Upper lobe of left lung (tissue), 6 donors: ENCODE data around the gene OBSCN. TPM values are rescaled to one million over a fixed set of nuclear protein-coding genes. Genes with fewer than 3 reads are reported as not detected.

Source experiments
- ATAC-seq, 2 donors: fragments of 200-7000 bp; cut with Tn5 transposase; one replicate each; pipeline ENCODE4 v1.9.1; 2022; ENCODE audit warnings: mild to moderate bottlenecking in 2 of 2, moderate library complexity in 2 of 2; ENCODE audit not compliant: low FRiP score in 2 of 2
- DNase-seq, 2 donors: peaks; one replicate each; pipeline ENCODE4 v3.0.0-alpha.2; 2019 to 2020
- H3K27ac ChIP-seq, 4 donors: fragments of 200-600 bp; sonication (generic); one replicate each; pipeline ENCODE4 v1.5.1; 2016 to 2019
- H3K27me3 ChIP-seq, 4 donors: fragments of 200-600 bp; sonication (generic); one replicate each; pipeline ENCODE4 v1.5.1; 2017 to 2019
- H3K36me3 ChIP-seq, 4 donors: fragments of 200-600 bp; sonication (generic); one replicate each; pipeline ENCODE4 v1.5.1; 2016 to 2019
- H3K4me1 ChIP-seq, 4 donors: fragments of 200-600 bp; sonication (generic); one replicate each; pipeline ENCODE4 v1.5.1; 2018 to 2019
- H3K4me3 ChIP-seq, 4 donors: fragments of 200-600 bp; sonication (generic); one replicate each; pipeline ENCODE4 v1.5.1; 2017 to 2019; ENCODE audit warnings: mild to moderate bottlenecking in 2 of 4, moderate library complexity in 1 of 4
- H3K9me3 ChIP-seq, 4 donors: fragments of 200-600 bp; sonication (generic); one replicate each; pipeline ENCODE4 v1.5.1; 2018 to 2019
- CTCF ChIP-seq, 6 experiments: fragments of 450-650 bp in 4 of 6; fragments of 200-600 bp in 2 of 6; sonication (generic) in 2 of 6; IDR thresholded peaks; one replicate each; pipeline ENCODE4 v1.5.1; 2016 to 2019; ENCODE audit warnings: antibody characterized with exemption in 6 of 6
- EP300 ChIP-seq, 4 donors: sonication (generic); formaldehyde crosslinking; IDR thresholded peaks; one replicate each; pipeline ENCODE4 v1.5.1; 2017; ENCODE audit warnings: antibody characterized with exemption in 4 of 4, control low read depth in 2 of 4
- POLR2A ChIP-seq, 4 donors: fragments of 450-650 bp; IDR thresholded peaks; one replicate each; pipeline ENCODE4 v1.5.1; 2016 to 2017; ENCODE audit warnings: antibody characterized with exemption in 4 of 4, mild to moderate bottlenecking in 2 of 4
- POLR2AphosphoS5 ChIP-seq, 2 donors: sonication (generic); formaldehyde crosslinking; IDR thresholded peaks; one replicate each; pipeline ENCODE4 v1.5.1; 2017; ENCODE audit warnings: antibody characterized with exemption in 2 of 2
- WGBS, 2 donors: methylation state at CpG; one replicate each; pipeline ENCODE4 v1.1.5; 2017 to 2018; 5-methylcytosine and 5-hydroxymethylcytosine counted together
- total RNA-seq, 6 donors: library from RNA; depleted of rRNA in 4 of 6; stranded (reverse); fragments of >200 nt in 4 of 6; gene quantifications; one replicate each; pipeline versions ENCODE4 v1.1.0 to v1.2.1, GENCODE V29; 2016 to 2021
- donor health status: DM: no; HTN: no; CAD: no; lungs with moderate emphysema.
- donor health status: DM: no; HTN: yes; CAD: no; lungs with severe emphysema.

Gene OBSCN
- total RNA-seq, 6 donors from 2014 or later = 15.7 to 160 (median 47.0) TPM

DNA sequence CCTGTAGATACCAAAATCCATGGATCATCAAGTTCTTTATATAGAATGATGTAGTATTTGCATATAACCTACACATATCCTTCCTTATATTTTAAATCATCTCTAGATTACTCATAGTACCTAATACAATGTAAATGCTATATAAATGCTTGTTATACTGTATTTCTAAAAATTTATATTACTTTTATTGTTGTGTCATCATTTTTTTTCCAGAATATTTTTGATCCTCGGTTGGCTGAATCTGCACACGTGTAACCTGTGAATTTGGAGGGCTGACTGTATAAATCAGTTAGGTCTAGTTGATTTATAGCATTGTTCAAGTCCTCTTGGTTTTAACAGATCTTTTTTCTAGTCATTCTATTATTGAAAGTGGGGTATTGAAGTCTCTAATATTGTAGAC lies 23.3 kb downstream of the OBSCN start:
- no peak for TF ChIP-seq EP300 (IDR thresholded peaks at IDR 0.05)
- no peak for TF ChIP-seq CTCF (IDR thresholded peaks at IDR 0.05)
- no peak for TF ChIP-seq POLR2AphosphoS5 (IDR thresholded peaks at IDR 0.05)
- no peak for TF ChIP-seq POLR2A (IDR thresholded peaks at IDR 0.05)
- DNase-seq = no peak
- Histone ChIP-seq H3K27ac (no peak overlapping the region), H3K4me3 (no peak overlapping the region), H3K36me3 (peaks cover 0 to 12% (median 8%) of the 10 kb centered on the region in 4 donors), H3K9me3 (peaks cover 0 to 6% (median 0%) of the 10 kb centered on the region in 4 donors), H3K4me1 (peaks cover 0 to 6% (median 0%) of the 10 kb centered on the region in 4 donors), H3K27me3 (no peaks in the 10 kb centered on the region)
- WGBS, 2 donors = 95% methylated on average over 2 of the region's 2 CpGs
- ATAC-seq = no peak

GRCh38 chr1:228233136-228233535 lies 25.3 kb downstream of the OBSCN start:
- Histone ChIP-seq H3K4me1 (no peaks in the 10 kb centered on the region), H3K9me3 (peaks cover 0 to 6% (median 0%) of the 10 kb centered on the region in 4 donors), H3K4me3 (no peak overlapping the region), H3K27me3 (no peaks in the 10 kb centered on the region), H3K36me3 (peaks cover 0 to 11% (median 5%) of the 10 kb centered on the region in 4 donors), H3K27ac (no peak overlapping the region)
- no peak for TF ChIP-seq EP300 (IDR thresholded peaks at IDR 0.05)
- TF ChIP-seq POLR2AphosphoS5 (IDR thresholded peaks at IDR 0.05) = no peak
- no peak for TF ChIP-seq CTCF (IDR thresholded peaks at IDR 0.05)
- ATAC-seq (no peak), DNase-seq (no peak)
- WGBS, 2 donors = 88 to 100% methylated on average over 1 of the region's 1 CpG

GRCh38 chr1:228234921-228235320 lies 27.1 kb downstream of the OBSCN start:
- no peak for DNase-seq
- Histone ChIP-seq H3K27me3 (no peaks in the 10 kb centered on the region), H3K27ac (no peak overlapping the region), H3K9me3 (peaks cover 0 to 6% (median 0%) of the 10 kb centered on the region in 4 donors), H3K36me3 (peaks cover 0 to 22% (median 12%) of the 10 kb centered on the region in 4 donors), H3K4me1 (no peaks in the 10 kb centered on the region), H3K4me3 (no peak overlapping the region)
- TF ChIP-seq POLR2AphosphoS5 (IDR thresholded peaks at IDR 0.05) (no peak), EP300 (IDR thresholded peaks at IDR 0.05) (no peak), POLR2A (IDR thresholded peaks at IDR 0.05) (no peak), CTCF (IDR thresholded peaks at IDR 0.05) (no peak)
- ATAC-seq = no peak
- 89 to 90% methylated on average over 2 of the region's 2 CpGs for WGBS, 2 donors

- Histone ChIP-seq H3K9me3 (peaks cover 0 to 15% (median 6%) of the 10 kb centered on the region in 4 donors), H3K36me3 (peaks cover 0 to 27% (median 15%) of the 10 kb centered on the region in 4 donors), H3K4me3 (no peak overlapping the region), H3K4me1 (no peaks in the 10 kb centered on the region), H3K27ac (no peak overlapping the region), H3K27me3 (no peaks in the 10 kb centered on the region)
- DNase-seq (no peak), ATAC-seq (peak in 1 of 2 donors; percentile 58)
- TF ChIP-seq POLR2A (IDR thresholded peaks at IDR 0.05) (no peak), CTCF (IDR thresholded peaks at IDR 0.05) (peak in 4 of 6 experiments; percentile 8 to 45 (median 40))
- WGBS, 2 donors = 46 to 53% methylated on average over 5 of the region's 5 CpGs
Measured at GRCh38 chr1:228236744-228237143, 28.9 kb downstream of the OBSCN start.

- DNase-seq (no peak), ATAC-seq (no peak)
- WGBS, 2 donors = 88 to 97% methylated on average over 5 to 7 of the region's 7 CpGs
- TF ChIP-seq EP300 (IDR thresholded peaks at IDR 0.05) = no peak
- TF ChIP-seq POLR2AphosphoS5 (IDR thresholded peaks at IDR 0.05) = no peak
- TF ChIP-seq CTCF (IDR thresholded peaks at IDR 0.05) = no peak
- no peak for TF ChIP-seq POLR2A (IDR thresholded peaks at IDR 0.05)
- Histone ChIP-seq H3K4me1 (no peaks in the 10 kb centered on the region), H3K27me3 (no peaks in the 10 kb centered on the region), H3K36me3 (peaks cover 0 to 25% (median 12%) of the 10 kb centered on the region in 4 donors), H3K27ac (no peak overlapping the region), H3K4me3 (no peak overlapping the region), H3K9me3 (peaks cover 8 to 23% (median 17%) of the 10 kb centered on the region in 4 donors)
Measured at GRCh38 chr1:228238007-228238406, 30.2 kb downstream of the OBSCN start.
